GM21786 (cell line): ENCODE measurements around the gene ALKBH6.

Experiments used
- ATAC-seq: cut with Tn5 transposase; IDR thresholded peaks from one replicate; pipeline ENCODE4 v1.9.1; 2021; ENCODE audit not compliant: unreplicated experiment

The ALKBH6 gene

GRCh38 chr19:35960432-35960972 lies 53.5 kb downstream of the ALKBH6 start:
- no peak for ATAC-seq

- ATAC-seq: no peak
These were observed 54.1 kb downstream of the ALKBH6 start for GRCh38 chr19:35959968-35960320.
